IMR-90 (cell line): ENCODE data around the gene CHML. TPM values are rescaled to one million over a fixed set of nuclear protein-coding genes. Genes with fewer than 3 reads are reported as not detected.

ENCODE experiments used
- ATAC-seq: fragments of 200-7000 bp; cut with Tn5 transposase; 2 replicates; pipeline ENCODE4 v1.9.1; 2020; ENCODE audit warnings: low read depth, mild to moderate bottlenecking, moderate library complexity
- BruUV-seq: library from RNA; stranded (reverse); fragments of 400-500 nt; replicated peaks from 2 replicates; lab custom pipeline; 2021; lab: Mats Ljungman, UMichigan
- CTCF ChIA-PET: fragments of 300-600 bp; formaldehyde crosslinking; extraction: SDS; loops from one replicate; lab custom pipeline; 2021; ENCODE audit warnings: antibody characterized with exemption; lab: Yijun Ruan, JAX
- POLR2A ChIA-PET: fragments of 300-600 bp; sonication (Branson Sonifier 250); formaldehyde crosslinking; loops from one replicate; lab custom pipeline; 2022; ENCODE audit warnings: antibody characterized with exemption; ENCODE audit not compliant: unreplicated experiment; lab: Charles Lee
- DNase-seq: peaks from one replicate; pipeline ENCODE4 v3.0.0; 2013
- H2AFZ ChIP-seq: replicated peaks from 2 replicates; pipeline ENCODE3; 2013; ENCODE audit warnings: low read length, mild to moderate bottlenecking; ENCODE audit not compliant: poor library complexity
- H2AK5ac ChIP-seq: 2 replicates; pipeline ENCODE4 v1.6.1; 2013; ENCODE audit warnings: low read depth, low read length, inconsistent platforms
- H2AK9ac ChIP-seq: replicated peaks from 2 replicates; pipeline ENCODE3; 2013; ENCODE audit warnings: mild to moderate bottlenecking, low read depth, low read length, moderate library complexity; ENCODE audit not compliant: poor library complexity
- H2BK120ac ChIP-seq: 2 replicates; pipeline ENCODE4 v1.6.1; 2013; ENCODE audit warnings: low read depth, low read length, inconsistent platforms
- H2BK15ac ChIP-seq: 3 replicates; pipeline ENCODE4 v1.6.1; 2013; ENCODE audit warnings: low read depth, low read length, inconsistent platforms
- H2BK20ac ChIP-seq: 2 replicates; pipeline ENCODE4 v1.6.1; 2013; ENCODE audit warnings: low read depth, mild to moderate bottlenecking, inconsistent platforms, low read length, moderate library complexity
- H2BK5ac ChIP-seq: 2 replicates; pipeline ENCODE4 v1.6.1; 2013; ENCODE audit warnings: mild to moderate bottlenecking, low read depth, low read length, inconsistent platforms; ENCODE audit not compliant: poor library complexity, severe bottlenecking
- H3K14ac ChIP-seq: replicated peaks from 2 replicates; pipeline ENCODE4 v1.6.1; 2013; ENCODE audit warnings: low read depth, low read length, inconsistent platforms
- H3K18ac ChIP-seq: 2 replicates; pipeline ENCODE4 v1.6.1; 2013; ENCODE audit warnings: low read depth, low read length, control low read depth
- H3K23ac ChIP-seq: 2 replicates; pipeline ENCODE4 v1.6.1; 2013; ENCODE audit warnings: low read depth, low read length, inconsistent platforms
- H3K27ac ChIP-seq: 2 replicates; pipeline ENCODE4 v1.5.1; 2013; ENCODE audit warnings: mild to moderate bottlenecking, control low read depth, low read length; ENCODE audit not compliant: insufficient read depth
- H3K27me3 ChIP-seq: 2 replicates; pipeline ENCODE4 v1.6.1; 2013; ENCODE audit warnings: low read length; ENCODE audit not compliant: control insufficient read depth, insufficient read depth
- H3K36me3 ChIP-seq: 2 replicates; pipeline ENCODE4 v1.6.1; 2013; ENCODE audit warnings: low read length, mixed read lengths; ENCODE audit not compliant: control insufficient read depth, insufficient read depth
- H3K4ac ChIP-seq: 2 replicates; pipeline ENCODE4 v1.6.1; 2013; ENCODE audit warnings: low read depth, low read length, inconsistent platforms
- H3K4me1 ChIP-seq: 2 replicates; pipeline ENCODE4 v1.6.1; 2013; ENCODE audit warnings: low read length, mixed read lengths; ENCODE audit not compliant: control insufficient read depth, insufficient read depth
- H3K4me2 ChIP-seq: 2 replicates; pipeline ENCODE4 v1.6.1; 2013; ENCODE audit warnings: low read depth, mild to moderate bottlenecking, control low read depth, low read length, moderate library complexity
- H3K4me3 ChIP-seq: 2 replicates; pipeline ENCODE4 v1.5.1; 2013; ENCODE audit warnings: low read depth, mild to moderate bottlenecking, control low read depth, low read length, moderate library complexity; ENCODE audit not compliant: insufficient read depth
- H3K56ac ChIP-seq: 2 replicates; pipeline ENCODE4 v1.6.1; 2013; ENCODE audit warnings: low read length, inconsistent platforms; ENCODE audit not compliant: insufficient read depth; ENCODE audit errors: extremely low read depth
- H3K79me1 ChIP-seq, 2 experiments: 2 replicates each; pipeline ENCODE4 v1.6.1; 2013; ENCODE audit warnings: low read length in 2 of 2, inconsistent platforms in 1 of 2, low read depth in 1 of 2
- H3K9ac ChIP-seq: 2 replicates; pipeline ENCODE4 v1.6.1; 2013; ENCODE audit warnings: low read depth, low read length, control low read depth
- H3K9me1 ChIP-seq: 2 replicates; pipeline ENCODE4 v1.6.1; 2013; ENCODE audit warnings: low read length, inconsistent platforms; ENCODE audit not compliant: insufficient read depth
- H3K9me3 ChIP-seq: 2 replicates; pipeline ENCODE4 v1.6.1; 2013; ENCODE audit warnings: low read length; ENCODE audit not compliant: control insufficient read depth, insufficient read depth
- H4K20me1 ChIP-seq: 2 replicates; pipeline ENCODE4 v1.6.1; 2013; ENCODE audit warnings: low read length, inconsistent platforms; ENCODE audit not compliant: insufficient read depth
- H4K5ac ChIP-seq: 2 replicates; pipeline ENCODE4 v1.6.1; 2013; ENCODE audit warnings: mild to moderate bottlenecking, low read depth, low read length, control low read depth
- H4K8ac ChIP-seq, 2 experiments: 2 replicates each; pipeline ENCODE4 v1.6.1; 2013; ENCODE audit warnings: low read depth in 2 of 2, low read length in 2 of 2, control low read depth in 1 of 2, inconsistent platforms in 1 of 2
- H4K91ac ChIP-seq: 2 replicates; pipeline ENCODE4 v1.6.1; 2013; ENCODE audit warnings: low read depth, low read length, inconsistent platforms; ENCODE audit not compliant: insufficient read depth
- BHLHE40 ChIP-seq: fragments of 150-350 bp; IDR thresholded peaks from 2 replicates; pipeline ENCODE4 v1.6.1; 2016; ENCODE audit warnings: mild to moderate bottlenecking, low read depth, low read length
- CHD1 ChIP-seq: IDR thresholded peaks from 2 replicates; pipeline ENCODE4 v1.6.1; 2012; ENCODE audit warnings: low read depth, low read length, improper control_type of control experiment
- FOS ChIP-seq: fragments of 150-350 bp; IDR thresholded peaks from 2 replicates; pipeline ENCODE4 v1.6.1; 2016; ENCODE audit warnings: low read depth, low read length
- MAZ ChIP-seq: IDR thresholded peaks from 2 replicates; pipeline ENCODE4 v1.6.1; 2012; ENCODE audit warnings: low read depth, mild to moderate bottlenecking, low read length, improper control_type of control experiment, moderate library complexity, borderline replicate concordance
- MXI1 ChIP-seq: IDR thresholded peaks from 2 replicates; pipeline ENCODE4 v1.6.1; 2012; ENCODE audit warnings: low read depth, mild to moderate bottlenecking, low read length, moderate library complexity, borderline replicate concordance
- NFE2L2 ChIP-seq: fragments of 150-350 bp; IDR thresholded peaks from 2 replicates; pipeline ENCODE4 v1.6.1; 2016; ENCODE audit warnings: low read depth, mild to moderate bottlenecking, low read length
- POLR2A ChIP-seq: IDR thresholded peaks from 2 replicates; pipeline ENCODE4 v1.6.1; 2012; ENCODE audit warnings: mild to moderate bottlenecking, low read depth, low read length
- RAD21 ChIP-seq: IDR thresholded peaks from 2 replicates; pipeline ENCODE4 v1.6.1; 2012; ENCODE audit warnings: low read length, improper control_type of control experiment
- RCOR1 ChIP-seq: IDR thresholded peaks from 2 replicates; pipeline ENCODE4 v1.6.1; 2012; ENCODE audit warnings: mild to moderate bottlenecking, low read length, improper control_type of control experiment; ENCODE audit not compliant: insufficient replicate concordance
- RFX5 ChIP-seq: IDR thresholded peaks from 2 replicates; pipeline ENCODE4 v1.8.0; 2012; ENCODE audit warnings: low read depth, mild to moderate bottlenecking, low read length, moderate library complexity
- SMC3 ChIP-seq: fragments of 150-350 bp; IDR thresholded peaks from 2 replicates; pipeline ENCODE4 v1.6.1; 2016; ENCODE audit warnings: low read depth, mild to moderate bottlenecking, antibody characterized with exemption, low read length, moderate library complexity
- USF2 ChIP-seq: fragments of 150-350 bp; IDR thresholded peaks from 2 replicates; pipeline ENCODE4 v1.6.1; 2017; ENCODE audit warnings: mild to moderate bottlenecking, antibody characterized with exemption, low read length, low read depth
- WGBS, 2 experiments: methylation state at CpG; one replicate each; pipeline versions ENCODE4 v1.1.5 to v1.1.7; 2013; ENCODE audit warnings: missing lambda C conversion rate in 2 of 2; ENCODE audit not compliant: insufficient read length in 1 of 2; ENCODE audit errors: extremely low coverage in 2 of 2; 5-methylcytosine and 5-hydroxymethylcytosine counted together
- dilution Hi-C: fragments of 300-500 bp; cut with HindIII; formaldehyde crosslinking; loops from one replicate; pipeline ENCODE4 v1.14.3; 2018; ENCODE audit warnings: low sequenced_read_pairs; ENCODE audit not compliant: unreplicated experiment
- in situ Hi-C: fragments of 300-500 bp; cut with MboI; formaldehyde crosslinking; loops from 3 replicates; pipeline ENCODE4 v1.14.3; 2019; ENCODE audit warnings: low sequenced_read_pairs, inconsistent platforms, mixed read lengths
- intact Hi-C: fragments of 100-400 bp; cut with micrococcal nuclease; formaldehyde crosslinking; loops from 2 replicates; pipeline ENCODE4 v1.10.0; 2022
- polyA plus RNA-seq, 3 experiments: library from polyadenylated mRNA; depleted of rRNA; stranded (reverse); fragments of >200 nt; gene quantifications; 2 replicates each; pipeline ENCODE4 v1.2.3, GENCODE V29; 2012; ENCODE audit warnings: low replicate concordance in 1 of 3
- total RNA-seq: library from RNA; depleted of rRNA; stranded (reverse); fragments of >200 nt; gene quantifications from 2 replicates; pipeline ENCODE4 v1.2.3, GENCODE V29; 2012
- TF ChIP-seq, protein P1 (sequence below): fragments of 150-350 bp; IDR thresholded peaks from 2 replicates; pipeline ENCODE4 v1.6.1; 2016; ENCODE audit warnings: low read depth, mild to moderate bottlenecking, low read length, moderate library complexity, borderline replicate concordance
- TF ChIP-seq, protein P2 (sequence below): conservative IDR thresholded peaks from 2 replicates; pipeline ENCODE4 v1.5.1; 2012; ENCODE audit warnings: mild to moderate bottlenecking, low read depth, low read length, improper control_type of control experiment

The CHML gene
- total and polyA plus RNA-seq, 2 of the 4 experiments (the other 2 are of a cell fraction): 5.3 to 25.6 TPM

- TF ChIP-seq RFX5 (no peak), POLR2A (no peak), MAZ (no peak), BHLHE40 (no peak), SMC3 (peak; percentile 87), USF2 (no peak), MXI1 (no peak), RCOR1 (no peak), FOS (0 out of 2 replicates have a peak, but pooled peaks have one; percentile 2), CHD1 (no peak), NFE2L2 (no peak), RAD21 (peak; percentile 77)
- TF ChIP-seq, protein P1, sequence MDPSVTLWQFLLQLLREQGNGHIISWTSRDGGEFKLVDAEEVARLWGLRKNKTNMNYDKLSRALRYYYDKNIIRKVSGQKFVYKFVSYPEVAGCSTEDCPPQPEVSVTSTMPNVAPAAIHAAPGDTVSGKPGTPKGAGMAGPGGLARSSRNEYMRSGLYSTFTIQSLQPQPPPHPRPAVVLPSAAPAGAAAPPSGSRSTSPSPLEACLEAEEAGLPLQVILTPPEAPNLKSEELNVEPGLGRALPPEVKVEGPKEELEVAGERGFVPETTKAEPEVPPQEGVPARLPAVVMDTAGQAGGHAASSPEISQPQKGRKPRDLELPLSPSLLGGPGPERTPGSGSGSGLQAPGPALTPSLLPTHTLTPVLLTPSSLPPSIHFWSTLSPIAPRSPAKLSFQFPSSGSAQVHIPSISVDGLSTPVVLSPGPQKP: no peak
- TF ChIP-seq, protein P2, sequence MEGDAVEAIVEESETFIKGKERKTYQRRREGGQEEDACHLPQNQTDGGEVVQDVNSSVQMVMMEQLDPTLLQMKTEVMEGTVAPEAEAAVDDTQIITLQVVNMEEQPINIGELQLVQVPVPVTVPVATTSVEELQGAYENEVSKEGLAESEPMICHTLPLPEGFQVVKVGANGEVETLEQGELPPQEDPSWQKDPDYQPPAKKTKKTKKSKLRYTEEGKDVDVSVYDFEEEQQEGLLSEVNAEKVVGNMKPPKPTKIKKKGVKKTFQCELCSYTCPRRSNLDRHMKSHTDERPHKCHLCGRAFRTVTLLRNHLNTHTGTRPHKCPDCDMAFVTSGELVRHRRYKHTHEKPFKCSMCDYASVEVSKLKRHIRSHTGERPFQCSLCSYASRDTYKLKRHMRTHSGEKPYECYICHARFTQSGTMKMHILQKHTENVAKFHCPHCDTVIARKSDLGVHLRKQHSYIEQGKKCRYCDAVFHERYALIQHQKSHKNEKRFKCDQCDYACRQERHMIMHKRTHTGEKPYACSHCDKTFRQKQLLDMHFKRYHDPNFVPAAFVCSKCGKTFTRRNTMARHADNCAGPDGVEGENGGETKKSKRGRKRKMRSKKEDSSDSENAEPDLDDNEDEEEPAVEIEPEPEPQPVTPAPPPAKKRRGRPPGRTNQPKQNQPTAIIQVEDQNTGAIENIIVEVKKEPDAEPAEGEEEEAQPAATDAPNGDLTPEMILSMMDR: peak; percentile 72
- no peak overlapping the region for H3K4me3 ChIP-seq
- no peak overlapping the region for H2AFZ ChIP-seq
- DNase-seq (peak; percentile 86), ATAC-seq (peak; percentile 72)
- H3K36me3 ChIP-seq: peaks cover 3% of the 10 kb centered on the region; the same call in 1 of the 2 replicates
- no peak overlapping the region for H3K9ac ChIP-seq
- H4K8ac ChIP-seq: no peak overlapping the region
- H2BK5ac ChIP-seq: no peak overlapping the region
- no peak overlapping the region for H3K56ac ChIP-seq
- H3K9me3 ChIP-seq: no peaks in the 10 kb centered on the region
- H3K4ac ChIP-seq: no peak overlapping the region
- no peak overlapping the region for H3K14ac ChIP-seq
- H4K91ac ChIP-seq: no peak overlapping the region
- H2BK20ac ChIP-seq: no peak overlapping the region
- H4K20me1 ChIP-seq: no peaks in the 10 kb centered on the region
- H3K4me2 ChIP-seq: no peak overlapping the region
- H2BK15ac ChIP-seq: no peak overlapping the region
- H3K18ac ChIP-seq: no peak overlapping the region
- H3K27ac ChIP-seq: no peak overlapping the region
- peaks cover 0 to 5% of the 10 kb centered on the region in 2 experiments; a peak in 1 of 4 replicates for H3K79me1 ChIP-seq
- WGBS, 2 experiments: no CpG with 5 or more reads among the region's 9 CpGs
- no peaks in the 10 kb centered on the region for H3K27me3 ChIP-seq
- H4K5ac ChIP-seq: no peak overlapping the region
- ChIA-PET CTCF (interaction anchor here (1.3 to 1.8 kb wide), 4 partner anchors 8 to 198 kb away, joined by 3 to 5 read pairs (median 4); partner anchors contain the start of genes CHML and OPN3), POLR2A (interaction anchor here (0.6 kb wide), 1 partner anchor 25 kb away, joined by 4 read pairs; no protein-coding TSS in a partner anchor)
- no peaks in the 10 kb centered on the region; the same call in 1 of the 2 replicates for H3K4me1 ChIP-seq
- H2AK5ac ChIP-seq: no peak overlapping the region
- no peak overlapping the region for H2AK9ac ChIP-seq
- H3K23ac ChIP-seq: no peak overlapping the region
- in situ Hi-C loops: no loop called here
- dilution Hi-C loops: no loop called here
- BruUV-seq: no TSS peak
- no peaks in the 10 kb centered on the region for H3K9me1 ChIP-seq
- H2BK120ac ChIP-seq: no peak overlapping the region
- intact Hi-C loops: loop anchor here (1.0 kb wide), 1 partner anchor 96 kb away; no protein-coding TSS in a partner anchor
Observed at GRCh38 chr1:241627453-241628259, 12.5 kb downstream of the CHML start.
